ENCODE measurements around the gene HBG1.
"Not testable (repeated sequence)": the region's sequence is repeated elsewhere in the genome, so short reads cannot be mapped to it uniquely, and the experiment has no call there.

The HBG1 gene

GRCh38 chr11:5249807-5250396 is at the start of gene HBG1:
HBG1 (minus strand) TSS chr11:5249857; CDS start chr11:5249804, 53 bp downstream.
- not testable (repeated sequence) for DNase-seq (ENCODE audit: low read depth)

- no peak for DNase-seq (ENCODE audit: low read depth)
Observed at GRCh38 chr11:5298451-5298850, 48.8 kb upstream of the HBG1 start.

- DNase-seq (ENCODE audit: low read depth): no peak
Observed at GRCh38 chr11:5297721-5298323, 48.2 kb upstream of the HBG1 start.

DNA sequence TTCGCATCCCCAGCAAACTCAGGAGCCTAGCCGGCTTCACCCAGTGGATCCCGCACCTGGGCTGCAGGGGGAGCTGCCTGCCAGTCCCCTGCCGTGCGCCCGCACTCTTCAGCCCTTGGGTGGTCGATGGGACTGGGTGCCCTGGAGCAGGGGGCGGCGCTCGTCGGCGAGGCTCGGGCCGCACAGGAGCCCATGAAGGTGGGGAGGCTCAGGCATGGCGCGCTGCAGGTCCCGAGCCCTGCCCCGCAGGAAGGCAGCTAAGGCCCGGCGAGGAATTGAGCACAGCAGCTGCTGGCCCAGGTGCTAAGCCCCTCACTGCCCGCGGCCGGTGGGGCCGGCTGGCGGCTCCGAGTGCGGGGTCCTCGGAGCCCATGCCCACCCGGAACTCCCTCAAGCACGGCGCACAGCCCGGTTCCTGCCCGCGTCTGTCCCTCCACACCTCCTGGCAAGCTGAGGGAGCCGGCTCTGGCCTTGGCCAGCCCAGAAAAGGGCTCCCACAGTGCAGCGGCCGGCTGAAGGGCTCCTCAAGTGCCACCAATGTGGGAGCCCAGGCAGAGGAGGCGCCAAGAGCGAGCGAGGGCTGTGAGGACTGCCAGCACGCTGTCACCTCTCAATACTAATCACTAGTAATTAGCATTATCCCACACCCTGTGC is 44.8 kb upstream of the HBG1 start:
- not testable (repeated sequence) for DNase-seq (ENCODE audit: low read depth)

- no peak for DNase-seq (ENCODE audit: low read depth)
Observed at GRCh38 chr11:5293028-5293427, 43.4 kb upstream of the HBG1 start.

GRCh38 chr11:5291207-5291838 is 41.7 kb upstream of the HBG1 start:
- no peak for DNase-seq (ENCODE audit: low read depth)

- no peak for DNase-seq (ENCODE audit: low read depth)
Observed at GRCh38 chr11:5290106-5290505, 40.4 kb upstream of the HBG1 start.

GRCh38 chr11:5289696-5290095 is 40.0 kb upstream of the HBG1 start:
- no peak for DNase-seq (ENCODE audit: low read depth)

GRCh38 chr11:5288906-5289550 is 39.4 kb upstream of the HBG1 start:
- DNase-seq (ENCODE audit: low read depth): no peak

- DNase-seq (ENCODE audit: low read depth): no peak
Observed at GRCh38 chr11:5288108-5288905, 38.6 kb upstream of the HBG1 start.

- DNase-seq (ENCODE audit: low read depth): no peak
Observed at GRCh38 chr11:5286901-5287300, 37.2 kb upstream of the HBG1 start.

DNA sequence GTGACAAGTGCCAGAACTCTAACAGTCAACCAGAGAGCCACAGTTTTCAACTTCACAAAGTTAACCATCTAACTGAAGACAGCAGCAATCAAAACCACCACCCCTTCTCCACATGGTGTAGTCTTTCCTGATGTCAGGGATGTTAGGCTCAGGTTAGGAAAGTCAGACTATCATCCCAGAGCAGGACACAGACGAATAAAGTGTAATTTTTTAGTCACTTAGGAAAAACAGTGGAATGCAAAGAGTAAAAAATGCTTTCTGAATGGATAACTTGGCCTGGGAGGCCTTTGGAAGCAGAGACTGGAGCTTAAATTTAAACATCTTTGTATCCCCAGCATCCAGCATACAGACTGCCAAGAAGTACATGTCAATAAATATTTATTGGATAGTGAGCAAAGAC is 36.7 kb upstream of the HBG1 start:
- no peak for DNase-seq (ENCODE audit: low read depth)

- DNase-seq (ENCODE audit: low read depth): no peak
Observed at GRCh38 chr11:5285703-5286340, 36.2 kb upstream of the HBG1 start.

DNA sequence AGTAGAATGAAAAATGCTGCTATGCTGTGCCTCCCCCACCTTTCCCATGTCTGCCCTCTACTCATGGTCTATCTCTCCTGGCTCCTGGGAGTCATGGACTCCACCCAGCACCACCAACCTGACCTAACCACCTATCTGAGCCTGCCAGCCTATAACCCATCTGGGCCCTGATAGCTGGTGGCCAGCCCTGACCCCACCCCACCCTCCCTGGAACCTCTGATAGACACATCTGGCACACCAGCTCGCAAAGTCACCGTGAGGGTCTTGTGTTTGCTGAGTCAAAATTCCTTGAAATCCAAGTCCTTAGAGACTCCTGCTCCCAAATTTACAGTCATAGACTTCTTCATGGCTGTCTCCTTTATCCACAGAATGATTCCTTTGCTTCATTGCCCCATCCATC is 35.0 kb upstream of the HBG1 start:
- DNase-seq (ENCODE audit: low read depth): no peak

- DNase-seq (ENCODE audit: low read depth): no peak
Observed at GRCh38 chr11:5283882-5284281, 34.2 kb upstream of the HBG1 start.

- no peak for DNase-seq (ENCODE audit: low read depth)
Observed at GRCh38 chr11:5283086-5283485, 33.4 kb upstream of the HBG1 start.

- no peak for DNase-seq (ENCODE audit: low read depth)
Observed at GRCh38 chr11:5282628-5283027, 33.0 kb upstream of the HBG1 start.

GRCh38 chr11:5281596-5281995 is 31.9 kb upstream of the HBG1 start:
- no peak for DNase-seq (ENCODE audit: low read depth)

DNA sequence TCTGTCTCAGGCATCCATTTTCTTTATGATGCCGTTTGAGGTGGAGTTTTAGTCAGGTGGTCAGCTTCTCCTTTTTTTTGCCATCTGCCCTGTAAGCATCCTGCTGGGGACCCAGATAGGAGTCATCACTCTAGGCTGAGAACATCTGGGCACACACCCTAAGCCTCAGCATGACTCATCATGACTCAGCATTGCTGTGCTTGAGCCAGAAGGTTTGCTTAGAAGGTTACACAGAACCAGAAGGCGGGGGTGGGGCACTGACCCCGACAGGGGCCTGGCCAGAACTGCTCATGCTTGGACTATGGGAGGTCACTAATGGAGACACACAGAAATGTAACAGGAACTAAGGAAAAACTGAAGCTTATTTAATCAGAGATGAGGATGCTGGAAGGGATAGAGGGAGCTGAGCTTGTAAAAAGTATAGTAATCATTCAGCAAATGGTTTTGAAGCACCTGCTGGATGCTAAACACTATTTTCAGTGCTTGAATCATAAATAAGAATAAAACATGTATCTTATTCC is 31.0 kb upstream of the HBG1 start:
- DNase-seq (ENCODE audit: low read depth): peak; percentile 3

GRCh38 chr11:5279471-5280090 is 29.9 kb upstream of the HBG1 start:
- no peak for DNase-seq (ENCODE audit: low read depth)

All from activated T-cell treated with anti-CD3 and anti-CD28 coated beads for 48 hours (primary cell).